GM19099 (cell line): Measurements from ENCODE around the gene MOB3B.

Source experiments
- POLR2A ChIP-seq: IDR thresholded peaks from 3 replicates; pipeline ENCODE4 v1.6.1; 2011; ENCODE audit warnings: low read depth; ENCODE audit not compliant: insufficient read length; ENCODE audit errors: extremely low read depth

The MOB3B gene

DNA sequence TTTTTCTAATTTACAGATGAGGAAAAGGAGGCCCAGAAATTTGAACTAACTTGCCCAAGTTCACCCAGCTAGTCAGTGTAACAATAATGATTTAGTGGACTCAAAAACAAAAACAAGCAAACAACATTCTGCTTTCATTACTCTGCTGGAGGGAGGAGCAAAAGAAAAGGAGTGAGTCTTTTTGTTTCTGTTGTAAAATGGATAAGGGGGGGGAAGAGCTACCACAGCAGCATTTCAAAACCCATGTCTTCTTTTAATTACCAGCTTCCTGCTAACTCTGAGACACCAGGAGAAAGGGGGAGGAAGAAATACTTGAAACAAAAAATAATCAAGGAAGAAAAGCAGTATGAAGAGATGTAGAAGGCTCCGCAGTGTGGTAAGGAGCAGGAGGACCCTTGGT, 193.5 kb downstream of the MOB3B start:
- TF ChIP-seq POLR2A: no peak

DNA sequence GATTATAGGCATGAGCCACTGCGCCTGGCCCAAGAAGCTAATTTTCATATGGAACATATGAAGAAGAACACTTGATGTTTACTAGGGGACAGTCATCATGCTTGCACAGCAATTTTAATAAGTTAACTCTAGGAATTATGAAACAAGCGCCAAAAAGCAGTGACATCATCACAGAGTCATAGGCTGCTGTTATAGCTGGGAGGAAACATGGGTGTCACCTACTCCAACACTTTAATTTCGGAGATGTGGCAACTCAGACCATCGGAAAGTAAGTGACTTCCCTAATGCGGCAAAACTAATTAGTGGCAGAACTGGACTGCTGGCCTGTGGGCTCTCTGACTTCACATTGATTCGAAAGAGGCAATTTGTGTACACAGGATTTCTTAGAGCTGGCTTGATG, 194.5 kb downstream of the MOB3B start:
- no peak for TF ChIP-seq POLR2A

DNA sequence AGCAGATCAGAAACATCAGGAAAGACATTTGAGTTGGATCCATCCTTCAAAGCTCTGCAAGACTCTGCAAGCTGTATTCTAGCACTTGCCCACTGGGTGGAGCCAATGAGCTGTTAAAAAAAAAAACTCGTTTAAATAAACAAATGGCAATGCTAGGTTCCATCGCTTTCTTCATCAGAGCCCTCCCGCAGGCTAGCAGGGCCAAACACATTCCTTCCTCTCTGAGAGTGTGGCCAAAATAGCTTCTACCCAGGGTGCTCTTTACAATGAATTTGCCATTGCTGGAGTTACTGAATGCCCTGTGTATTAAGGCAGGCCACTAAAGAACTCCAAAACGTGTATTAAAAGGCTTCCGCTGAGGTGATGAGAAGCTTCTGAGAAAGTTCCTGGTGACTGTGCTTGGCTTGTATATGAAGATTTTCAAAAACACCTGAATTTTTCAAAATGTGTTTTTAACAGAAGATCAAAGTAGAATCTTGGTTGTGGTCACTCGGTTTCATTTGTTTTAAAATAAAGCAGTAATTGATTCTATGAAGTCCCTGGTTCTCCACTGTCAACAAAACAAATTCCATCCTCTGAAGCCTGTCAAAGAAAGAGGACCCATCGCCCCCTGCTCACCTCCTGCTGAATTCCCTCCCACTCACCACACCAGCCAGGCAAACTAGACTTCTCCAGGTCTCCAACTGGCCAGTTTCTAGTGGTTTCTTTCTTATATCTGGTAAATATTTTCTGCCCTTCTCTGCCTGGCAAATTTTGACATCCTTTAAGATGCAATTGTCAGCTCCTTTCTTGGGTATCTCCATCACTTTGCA, 196.2 kb downstream of the MOB3B start:
- TF ChIP-seq POLR2A: no peak

DNA sequence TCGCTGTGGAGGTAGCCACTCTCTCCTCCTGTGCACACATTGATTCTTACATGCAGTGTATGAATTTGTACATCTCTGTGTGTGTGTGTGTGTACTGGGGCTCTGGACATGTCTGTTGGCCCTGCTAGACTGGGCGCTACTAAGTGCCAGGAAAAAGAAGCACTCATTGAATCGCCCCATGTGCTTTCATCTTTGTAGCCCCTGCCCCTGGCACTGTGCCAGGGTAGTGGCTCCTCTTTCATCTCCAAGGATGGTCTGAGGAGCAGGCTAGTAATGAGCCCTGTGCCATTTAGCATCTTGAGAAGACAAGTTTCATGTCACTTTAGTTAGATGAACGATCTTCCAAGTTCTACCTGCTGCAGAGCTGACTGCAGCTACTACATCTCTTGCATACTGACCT, 198.2 kb downstream of the MOB3B start:
- no peak for TF ChIP-seq POLR2A

DNA sequence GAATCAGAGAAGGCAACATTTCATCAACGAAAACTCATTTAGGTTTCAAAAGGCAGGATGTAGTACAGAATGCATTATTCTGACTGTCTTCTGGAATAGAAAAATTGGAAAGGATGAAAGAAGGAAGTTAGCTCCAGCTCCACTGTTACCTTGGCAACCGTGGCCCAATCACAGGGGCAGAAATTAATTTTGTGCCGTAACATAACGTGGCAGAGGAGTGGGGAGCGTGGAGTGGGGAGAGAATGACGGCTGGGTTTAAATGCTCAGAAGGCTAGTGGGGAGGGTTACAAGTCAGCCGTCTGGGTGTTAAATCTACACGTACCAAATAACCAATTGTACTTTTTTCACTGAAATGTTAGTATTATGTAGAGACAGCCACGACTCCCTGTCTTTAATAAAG, 200.3 kb downstream of the MOB3B start:
- no peak for TF ChIP-seq POLR2A

DNA sequence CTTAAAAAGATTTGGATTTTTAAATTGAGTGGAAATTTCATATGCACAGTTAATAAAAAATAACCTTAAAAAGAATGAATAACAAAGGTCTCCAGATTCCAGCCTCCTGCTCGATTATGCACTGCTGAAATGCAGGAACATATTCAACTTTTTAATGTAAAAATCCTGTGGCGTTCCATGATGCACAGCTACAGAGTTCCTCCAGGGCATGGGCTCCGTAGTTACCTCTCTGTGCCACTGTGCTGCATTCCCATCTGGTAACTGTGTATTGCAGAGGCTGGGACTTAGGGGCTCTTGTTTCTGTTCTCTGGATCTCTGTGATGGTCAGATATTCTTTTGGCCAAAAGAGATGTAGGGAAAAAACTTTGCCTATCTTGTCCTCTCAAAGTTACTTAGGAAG, 201.1 kb downstream of the MOB3B start:
- no peak for TF ChIP-seq POLR2A

- TF ChIP-seq POLR2A: no peak
These were observed 218.4 kb downstream of the MOB3B start for GRCh38 chr9:27311184-27311583.

GRCh38 chr9:27310582-27310981, 219.0 kb downstream of the MOB3B start:
- no peak for TF ChIP-seq POLR2A

GRCh38 chr9:27308691-27309390, 220.8 kb downstream of the MOB3B start:
- no peak for TF ChIP-seq POLR2A

GRCh38 chr9:27304521-27304920, 225.1 kb downstream of the MOB3B start:
- no peak for TF ChIP-seq POLR2A

DNA sequence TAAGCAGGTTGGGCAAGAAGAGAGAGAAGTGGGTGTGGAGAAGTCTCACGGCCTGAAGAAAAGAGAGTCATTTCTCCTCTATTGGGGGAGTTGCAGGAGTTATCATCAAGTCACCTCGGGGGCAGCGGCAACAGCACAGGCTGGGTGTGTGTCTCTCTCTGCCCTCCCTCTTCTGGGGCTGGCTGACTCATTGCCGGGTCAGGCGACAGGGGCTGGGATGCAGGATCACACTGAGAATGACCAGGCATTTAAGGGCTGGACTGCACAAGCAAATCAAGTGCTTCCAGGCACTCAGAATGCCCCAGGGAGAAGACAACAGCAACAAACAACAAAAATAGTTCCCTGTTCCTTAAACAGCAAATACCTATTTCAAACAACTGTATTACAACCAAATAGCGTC, 226.4 kb downstream of the MOB3B start:
- TF ChIP-seq POLR2A: no peak

- no peak for TF ChIP-seq POLR2A
These were observed 232.6 kb downstream of the MOB3B start, which contains the start of gene EQTN for GRCh38 chr9:27297050-27297449. Gene EQTN, minus strand, starts transcription at chr9:27297150. Its CDS starts 95 bp downstream, at chr9:27297055.

DNA sequence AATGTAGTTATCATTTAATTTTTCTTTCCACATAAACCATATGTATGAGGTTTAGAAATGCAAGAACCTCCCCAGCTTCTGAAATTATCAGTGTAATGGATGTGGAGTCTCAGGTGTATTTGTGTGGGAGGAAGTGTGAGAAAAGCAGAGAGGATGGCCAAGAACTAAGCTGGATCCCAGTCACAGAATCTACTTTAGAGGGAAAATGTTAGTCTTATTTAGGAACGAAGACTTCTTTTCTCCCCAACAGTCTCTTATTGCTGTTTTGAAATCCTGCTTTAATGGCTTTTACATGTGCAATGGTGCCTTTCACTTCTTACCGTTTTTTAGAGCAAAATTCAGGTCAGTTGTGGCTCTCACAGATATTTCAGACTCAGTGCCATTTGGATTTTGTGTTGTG, 235.6 kb downstream of the MOB3B start:
- TF ChIP-seq POLR2A: no peak

DNA sequence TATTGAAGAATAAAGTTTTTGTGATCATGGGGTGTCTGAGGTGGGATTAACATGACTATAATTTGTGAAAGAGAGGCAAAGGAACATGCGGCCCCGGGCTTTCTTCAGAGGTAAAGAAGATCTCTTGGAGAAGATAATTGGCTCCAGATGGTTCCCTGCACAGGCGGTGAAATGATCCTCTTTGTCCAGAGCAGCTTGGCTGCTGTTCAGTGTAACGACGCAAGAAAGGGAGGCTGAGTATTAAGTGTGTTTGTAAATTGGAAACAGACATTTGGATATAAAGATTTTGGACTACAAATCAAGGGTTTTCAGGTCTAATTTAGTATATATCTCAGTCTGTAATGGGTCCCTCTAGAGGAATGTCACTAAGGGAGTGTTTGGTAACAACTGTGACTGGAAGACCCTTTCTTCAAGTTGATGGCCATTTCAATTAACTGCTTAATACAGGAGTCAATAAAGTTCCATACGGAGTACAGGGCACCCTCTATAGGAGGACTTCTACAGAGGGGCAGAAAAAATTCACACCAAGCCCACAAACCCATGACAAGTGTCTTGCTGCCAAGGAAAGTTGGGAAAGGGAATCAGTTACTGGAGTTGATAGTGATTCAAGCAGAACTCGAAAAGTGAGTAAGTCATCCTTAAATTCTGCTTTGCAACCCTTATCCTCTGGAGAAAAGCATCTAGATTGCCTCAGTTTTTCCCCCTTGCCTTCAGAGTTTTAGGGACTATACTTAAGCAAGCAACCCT, 236.8 kb downstream of the MOB3B start:
- no peak for TF ChIP-seq POLR2A

GRCh38 chr9:27291292-27291691, 238.3 kb downstream of the MOB3B start:
- TF ChIP-seq POLR2A: no peak
